ENCODE results near the gene REXO1. TPM values are rescaled to one million over a fixed set of nuclear protein-coding genes. Genes with fewer than 3 reads are reported as not detected.
A peak's percentile ranks its signal among the peaks of the same experiment; 100 is the strongest.

REXO1 gene
- total and polyA plus RNA-seq, 2 of the 13 experiments (the other 11 are each of a cell fraction or from before 2014, with no cell fraction given): 5.0 to 11.2 TPM

- TF ChIP-seq CBX5 (CRISPR knock-in tag; IDR thresholded peaks at IDR 0.05; ENCODE audit: borderline replicate concordance): no peak
- no peak for TF ChIP-seq NPAS2 (CRISPR knock-in tag; IDR thresholded peaks at IDR 0.05; ENCODE audit: borderline replicate concordance)
- no peak for TF ChIP-seq ZNF407 (CRISPR knock-in tag; IDR thresholded peaks at IDR 0.05; ENCODE audit: not compliant biosample characterization)
- peak; percentile 39; the same call in 1 of the 2 replicates for TF ChIP-seq TMF1 (CRISPR knock-in tag; IDR thresholded peaks at IDR 0.05; ENCODE audit: low read depth)
- no peak for TF ChIP-seq FOXJ3 (CRISPR knock-in tag; IDR thresholded peaks at IDR 0.05; ENCODE audit: borderline replicate concordance)
- TF ChIP-seq PREB (CRISPR knock-in tag; IDR thresholded peaks at IDR 0.05): no peak
- no peak for TF ChIP-seq AFF4 (CRISPR knock-in tag; IDR thresholded peaks at IDR 0.05)
- TF ChIP-seq ZBTB38 (CRISPR knock-in tag; IDR thresholded peaks at IDR 0.05): no peak
- TF ChIP-seq U2AF2 (IDR thresholded peaks at IDR 0.05; ENCODE audit: low read depth, low read length): no peak
- peak; percentile 49; the same call in 1 of the 2 replicates for TF ChIP-seq NFKB2 (CRISPR knock-in tag; IDR thresholded peaks at IDR 0.05; ENCODE audit: borderline replicate concordance)
- no peak for TF ChIP-seq ZNF567 (CRISPR knock-in tag; IDR thresholded peaks at IDR 0.05; ENCODE audit: borderline replicate concordance)
- no peak for TF ChIP-seq IKZF1 (IDR thresholded peaks at IDR 0.05)
- TF ChIP-seq SPEN (CRISPR knock-in tag; IDR thresholded peaks at IDR 0.05; ENCODE audit: low read depth): peak; percentile 31; the same call in 1 of the 2 replicates
- no peak for TF ChIP-seq RARG (CRISPR knock-in tag; IDR thresholded peaks at IDR 0.05; ENCODE audit: low read depth)
- TF ChIP-seq ATF7-NPFF (CRISPR knock-in tag; IDR thresholded peaks at IDR 0.05; ENCODE audit: low read depth): no peak
Measured at GRCh38 chr19:1839658-1840540, 8.4 kb downstream of the REXO1 start (continued).

Measured in HepG2 (cell line).